ENCODE measurements around the gene TINCR. TPM values are rescaled to one million over a fixed set of nuclear protein-coding genes. Genes with fewer than 3 reads are reported as not detected.

The TINCR gene
- total RNA-seq, 6 experiments from 2014 or later: 0.44 TPM; not detected in 5

GRCh38 chr19:5587071-5587455 is 19.3 kb upstream of the TINCR start:
- Histone ChIP-seq H3K36me3 (peaks cover 0 to 49% (median 32%) of the 10 kb centered on the region in 4 donors), H3K9me3 (no peaks in the 10 kb centered on the region), H3K4me3 (no peak overlapping the region), H3K27ac (no peak overlapping the region), H3K27me3 (no peaks in the 10 kb centered on the region), H3K4me1 (peaks cover 0 to 3% (median 0%) of the 10 kb centered on the region in 4 donors)
- DNase-seq: no peak
- TF ChIP-seq CTCF (IDR thresholded peaks at IDR 0.05): no peak
- TF ChIP-seq POLR2A (IDR thresholded peaks at IDR 0.05): no peak
- no peak for ATAC-seq
- intact Hi-C loops (cut with DNase I): no loop called here
- WGBS (ENCODE audit: insufficient coverage, low coverage, low lambda C conversion rate, missing lambda C conversion rate): 96% methylated on average over 3 of the region's 16 CpGs

DNA sequence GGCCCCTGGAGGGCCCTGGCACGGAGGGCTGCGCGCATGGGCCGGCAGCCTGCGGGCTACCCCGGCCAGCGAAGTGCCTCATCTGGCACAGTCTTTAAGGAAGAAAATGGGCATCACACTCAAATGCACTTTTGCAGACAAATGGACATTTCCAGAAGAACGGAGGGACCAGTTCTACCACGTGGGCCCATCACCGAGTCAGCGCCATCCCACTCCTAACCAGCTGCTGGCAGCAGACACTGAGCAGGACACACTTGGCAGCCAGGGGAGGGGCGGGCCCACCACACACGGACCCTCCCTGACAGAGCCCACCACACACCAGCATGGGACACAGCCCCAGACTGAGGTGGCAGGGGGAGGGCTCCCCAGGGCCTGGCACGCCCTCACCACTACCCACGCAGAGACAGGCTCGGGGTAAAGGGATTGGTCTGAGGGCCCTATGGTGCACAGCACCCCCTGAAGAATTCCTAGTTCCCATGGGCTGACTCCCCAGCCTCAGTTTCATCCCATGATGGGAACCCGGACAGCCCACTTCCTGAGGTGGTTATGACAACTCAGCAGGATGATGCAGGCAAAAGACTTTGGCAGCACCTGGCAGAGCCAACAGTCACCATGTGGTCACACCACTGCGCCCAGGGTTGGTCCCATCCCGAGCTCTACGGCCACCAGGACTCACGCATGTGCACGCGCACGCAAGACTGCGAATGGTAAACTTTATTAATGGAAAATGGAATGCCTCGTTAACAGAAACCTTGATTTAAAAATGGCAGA is 18.7 kb upstream of the TINCR start:
- peak in 1 of 4 donors; percentile 8 for ATAC-seq

DNA sequence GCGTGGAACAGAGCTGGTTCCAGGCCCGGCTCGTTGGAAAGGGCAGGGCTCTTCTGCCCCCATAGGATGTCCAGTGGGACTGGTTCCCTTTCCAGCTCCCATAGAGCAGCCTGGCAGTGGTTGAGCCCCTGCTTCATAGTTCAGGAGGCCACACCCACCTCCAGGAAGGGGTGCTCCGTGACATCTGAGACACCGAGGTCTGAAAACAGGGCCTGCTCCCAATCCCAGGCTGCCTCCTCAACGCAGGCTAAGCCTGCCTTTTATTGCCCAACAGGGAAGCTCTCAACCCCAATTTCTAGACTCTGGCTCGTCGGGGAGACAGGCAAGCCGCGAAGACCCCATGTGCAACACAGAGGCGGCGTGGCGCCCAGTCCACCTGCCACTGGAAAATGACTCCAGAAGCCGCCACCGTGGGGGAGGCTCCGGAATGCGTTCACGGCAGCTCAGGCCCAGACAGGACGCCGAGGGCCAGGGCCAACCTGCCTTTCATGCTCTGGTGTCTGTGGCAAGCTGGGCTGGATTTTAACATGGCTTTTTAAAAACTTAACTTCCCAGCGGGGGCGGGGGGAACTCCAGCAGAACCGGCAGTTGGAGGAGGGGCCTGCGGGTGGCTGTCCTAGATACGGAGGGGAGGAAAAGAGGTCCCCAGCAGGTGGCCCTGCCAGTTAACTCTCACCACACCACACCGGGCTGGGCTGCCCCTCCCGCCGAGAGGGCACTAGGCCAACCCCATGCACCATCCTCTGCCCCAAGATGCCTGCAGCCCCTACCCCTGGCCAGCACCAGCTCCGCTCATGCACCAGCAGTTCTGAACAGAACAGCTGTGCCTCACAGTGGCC is 17.9 kb upstream of the TINCR start:
- intact Hi-C loops (cut with DNase I): no loop called here
- Histone ChIP-seq H3K9me3 (no peaks in the 10 kb centered on the region), H3K4me3 (no peak overlapping the region), H3K36me3 (peaks cover 0 to 36% (median 21%) of the 10 kb centered on the region in 4 donors), H3K4me1 (peaks cover 0 to 4% (median 0%) of the 10 kb centered on the region in 4 donors), H3K27me3 (no peaks in the 10 kb centered on the region), H3K27ac (no peak overlapping the region)
- TF ChIP-seq POLR2A (IDR thresholded peaks at IDR 0.05) (no peak), CTCF (IDR thresholded peaks at IDR 0.05) (no peak)
- WGBS (ENCODE audit: insufficient coverage, low coverage, low lambda C conversion rate, missing lambda C conversion rate): 28% methylated on average over 3 of the region's 29 CpGs
- DNase-seq (peak in 1 of 3 donors; percentile 43), ATAC-seq (peak in 2 of 4 donors; percentile 10 to 18)

More for the DNA sequence above, 18.7 kb upstream of the TINCR start:
- Histone ChIP-seq H3K4me1 (peaks cover 0 to 4% (median 0%) of the 10 kb centered on the region in 4 donors), H3K4me3 (no peak overlapping the region), H3K27ac (no peak overlapping the region), H3K27me3 (no peaks in the 10 kb centered on the region), H3K36me3 (peaks cover 0 to 44% (median 26%) of the 10 kb centered on the region in 4 donors), H3K9me3 (no peaks in the 10 kb centered on the region)
- peak in 1 of 3 donors; percentile 36 for DNase-seq
- WGBS (ENCODE audit: insufficient coverage, low coverage, low lambda C conversion rate, missing lambda C conversion rate): 81% methylated on average over 15 of the region's 26 CpGs
- intact Hi-C loops (cut with DNase I): no loop called here
- TF ChIP-seq POLR2A (IDR thresholded peaks at IDR 0.05): no peak
- TF ChIP-seq CTCF (IDR thresholded peaks at IDR 0.05): no peak

GRCh38 chr19:5580161-5580571 is 12.4 kb upstream of the TINCR start:
- no peaks in the 10 kb centered on the region for H3K36me3 ChIP-seq

More at GRCh38 chr19:5580161-5580571, 12.4 kb upstream of the TINCR start:
- Histone ChIP-seq H3K27me3 (no peaks in the 10 kb centered on the region), H3K9me3 (no peaks in the 10 kb centered on the region), H3K4me1 (peaks cover 0 to 4% (median 0%) of the 10 kb centered on the region in 4 donors), H3K4me3 (no peak overlapping the region), H3K27ac (no peak overlapping the region)
- WGBS (ENCODE audit: insufficient coverage, low coverage, low lambda C conversion rate, missing lambda C conversion rate): 69% methylated on average over 8 of the region's 12 CpGs
- no peak for TF ChIP-seq CTCF (IDR thresholded peaks at IDR 0.05)
- no peak for TF ChIP-seq POLR2A (IDR thresholded peaks at IDR 0.05)
- ATAC-seq (no peak), DNase-seq (no peak)
- intact Hi-C loops (cut with DNase I): no loop called here

Data from right lobe of liver (tissue), 6 donors.